ENCODE data around the gene OR2A12.

Gene OR2A12

DNA sequence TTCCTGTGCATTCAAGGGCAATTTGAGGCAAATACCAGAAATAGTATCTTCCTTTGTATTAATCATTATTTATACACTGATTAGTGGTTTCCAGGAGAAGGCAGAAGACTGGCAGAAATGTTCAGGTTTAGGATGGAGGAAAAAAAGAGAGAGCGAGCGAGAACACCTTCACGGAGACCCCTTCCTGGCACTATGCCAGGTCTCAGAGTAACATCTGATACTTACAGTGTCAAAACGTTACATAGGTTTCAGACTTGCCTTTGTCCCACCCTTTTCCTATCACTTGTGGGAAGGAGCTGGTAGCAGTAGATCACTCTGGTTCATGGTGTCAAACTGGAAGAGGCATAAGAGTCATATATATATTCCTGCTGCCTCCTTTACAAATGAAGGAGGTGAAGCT lies 652 bp downstream of the OR2A12 start:
- Histone ChIP-seq H3K4me1 (ENCODE audit: low read length) (no peaks in the 10 kb centered on the region), H3K9me2 (replicated peaks; ENCODE audit: insufficient read depth, low read length) (no peaks in the 10 kb centered on the region), H4K20me1 (ENCODE audit: insufficient read depth, low read length) (no peaks in the 10 kb centered on the region), H3K9me3 (replicated peaks; ENCODE audit: insufficient read depth, low read length) (no peaks in the 10 kb centered on the region), H3K4me3 (ENCODE audit: low read length) (no peak overlapping the region), H3F3A (ENCODE audit: insufficient read depth, low read length) (no peaks in the 10 kb centered on the region), H3K9ac (ENCODE audit: low read length) (no peak overlapping the region), H3K27me3 (replicated peaks; ENCODE audit: insufficient read depth, low read length) (no peaks in the 10 kb centered on the region), H3K4me2 (ENCODE audit: low read depth, low read length) (no peak overlapping the region), H3K79me2 (ENCODE audit: low read length) (no peaks in the 10 kb centered on the region), H2AFZ (ENCODE audit: low read length) (no peak overlapping the region), H3K27ac (ENCODE audit: low read length) (no peak overlapping the region), H3K36me3 (replicated peaks; ENCODE audit: insufficient read depth, low read length) (no peaks in the 10 kb centered on the region)
- DNase-seq: no peak
- no peak for TF ChIP-seq EZH2phosphoT487 (IDR thresholded peaks at IDR 0.05; ENCODE audit: low read length)
- TF ChIP-seq, protein P1, sequence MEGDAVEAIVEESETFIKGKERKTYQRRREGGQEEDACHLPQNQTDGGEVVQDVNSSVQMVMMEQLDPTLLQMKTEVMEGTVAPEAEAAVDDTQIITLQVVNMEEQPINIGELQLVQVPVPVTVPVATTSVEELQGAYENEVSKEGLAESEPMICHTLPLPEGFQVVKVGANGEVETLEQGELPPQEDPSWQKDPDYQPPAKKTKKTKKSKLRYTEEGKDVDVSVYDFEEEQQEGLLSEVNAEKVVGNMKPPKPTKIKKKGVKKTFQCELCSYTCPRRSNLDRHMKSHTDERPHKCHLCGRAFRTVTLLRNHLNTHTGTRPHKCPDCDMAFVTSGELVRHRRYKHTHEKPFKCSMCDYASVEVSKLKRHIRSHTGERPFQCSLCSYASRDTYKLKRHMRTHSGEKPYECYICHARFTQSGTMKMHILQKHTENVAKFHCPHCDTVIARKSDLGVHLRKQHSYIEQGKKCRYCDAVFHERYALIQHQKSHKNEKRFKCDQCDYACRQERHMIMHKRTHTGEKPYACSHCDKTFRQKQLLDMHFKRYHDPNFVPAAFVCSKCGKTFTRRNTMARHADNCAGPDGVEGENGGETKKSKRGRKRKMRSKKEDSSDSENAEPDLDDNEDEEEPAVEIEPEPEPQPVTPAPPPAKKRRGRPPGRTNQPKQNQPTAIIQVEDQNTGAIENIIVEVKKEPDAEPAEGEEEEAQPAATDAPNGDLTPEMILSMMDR (IDR thresholded peaks at IDR 0.05; ENCODE audit: low read length): no peak

DNA sequence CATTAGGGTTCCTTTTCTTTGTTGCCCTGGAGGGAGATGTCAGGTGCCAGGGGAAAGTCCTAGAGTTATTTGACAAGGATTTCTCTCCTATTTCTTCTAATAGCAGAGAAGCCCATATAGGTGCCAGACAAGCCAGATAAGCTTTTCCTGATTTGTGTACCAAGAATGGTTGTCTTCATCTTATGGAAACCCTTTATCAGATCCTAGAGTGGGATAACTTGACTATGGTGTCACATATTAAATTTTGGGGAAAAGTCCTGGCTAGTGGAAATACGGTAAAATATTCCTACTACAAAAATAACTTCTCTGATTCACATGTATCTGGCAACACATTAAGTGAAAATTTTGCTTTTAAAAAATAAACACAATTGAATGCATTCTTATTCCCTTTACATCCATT lies 1.2 kb downstream of the OR2A12 start:
- no peaks in the 10 kb centered on the region for H3K9me2 ChIP-seq (replicated peaks; ENCODE audit: insufficient read depth, low read length)
- H3K27ac ChIP-seq (ENCODE audit: low read length): no peak overlapping the region
- H3K4me1 ChIP-seq (ENCODE audit: low read length): no peaks in the 10 kb centered on the region
- no peaks in the 10 kb centered on the region for H3K9me3 ChIP-seq (replicated peaks; ENCODE audit: insufficient read depth, low read length)
- no peaks in the 10 kb centered on the region for H4K20me1 ChIP-seq (ENCODE audit: insufficient read depth, low read length)
- H3K27me3 ChIP-seq (replicated peaks; ENCODE audit: insufficient read depth, low read length): no peaks in the 10 kb centered on the region
- H3K4me2 ChIP-seq (ENCODE audit: low read depth, low read length): no peak overlapping the region
- no peak overlapping the region for H3K9ac ChIP-seq (ENCODE audit: low read length)
- H3K79me2 ChIP-seq (ENCODE audit: low read length): no peaks in the 10 kb centered on the region
- no peaks in the 10 kb centered on the region for H3K36me3 ChIP-seq (replicated peaks; ENCODE audit: insufficient read depth, low read length)
- TF ChIP-seq, protein P1 (IDR thresholded peaks at IDR 0.05; ENCODE audit: low read length): no peak
- no peak for TF ChIP-seq EZH2phosphoT487 (IDR thresholded peaks at IDR 0.05; ENCODE audit: low read length)
- no peak for TF ChIP-seq EZH2 (optimal IDR thresholded peaks at IDR 0.05; ENCODE audit: low read depth, low read length)
- no peak for DNase-seq
- H3F3A ChIP-seq (ENCODE audit: insufficient read depth, low read length): no peaks in the 10 kb centered on the region
- no peak overlapping the region for H2AFZ ChIP-seq (ENCODE audit: low read length)
- no peak overlapping the region for H3K4me3 ChIP-seq (ENCODE audit: low read length)

DNA sequence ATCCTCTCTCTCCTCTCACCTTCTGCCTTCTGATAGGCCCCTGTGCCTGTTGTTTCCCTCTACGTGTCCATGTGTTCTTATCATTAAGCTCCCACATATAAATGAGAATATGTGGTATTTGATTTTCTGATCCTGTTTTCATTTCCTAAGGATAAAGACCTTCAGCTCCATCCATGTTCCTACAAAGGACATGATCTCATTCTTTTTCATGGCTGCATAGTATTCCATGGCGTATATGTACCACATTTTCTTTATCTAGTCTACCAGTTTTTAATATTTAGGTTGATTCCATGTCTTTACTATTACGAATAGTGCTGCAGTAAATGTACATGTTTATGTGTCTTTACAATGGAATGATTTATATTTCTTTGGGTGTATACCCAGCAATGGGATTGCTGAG lies 4.6 kb downstream of the OR2A12 start:
- no peak for TF ChIP-seq EZH2 (optimal IDR thresholded peaks at IDR 0.05; ENCODE audit: low read depth, low read length)
- TF ChIP-seq, protein P1 (IDR thresholded peaks at IDR 0.05; ENCODE audit: low read length): no peak
- TF ChIP-seq EZH2phosphoT487 (IDR thresholded peaks at IDR 0.05; ENCODE audit: low read length): no peak
- H3K9ac ChIP-seq (ENCODE audit: low read length): no peak overlapping the region
- no peak overlapping the region for H2AFZ ChIP-seq (ENCODE audit: low read length)
- H3K4me1 ChIP-seq (ENCODE audit: low read length): no peaks in the 10 kb centered on the region
- H3K79me2 ChIP-seq (ENCODE audit: low read length): no peaks in the 10 kb centered on the region
- no peaks in the 10 kb centered on the region for H3F3A ChIP-seq (ENCODE audit: insufficient read depth, low read length)
- H3K27ac ChIP-seq (ENCODE audit: low read length): no peak overlapping the region
- no peak for DNase-seq
- H3K4me2 ChIP-seq (ENCODE audit: low read depth, low read length): no peak overlapping the region
- H3K9me3 ChIP-seq (replicated peaks; ENCODE audit: insufficient read depth, low read length): no peaks in the 10 kb centered on the region
- no peaks in the 10 kb centered on the region for H3K9me2 ChIP-seq (replicated peaks; ENCODE audit: insufficient read depth, low read length)
- no peak overlapping the region for H3K4me3 ChIP-seq (ENCODE audit: low read length)
- no peaks in the 10 kb centered on the region for H3K27me3 ChIP-seq (replicated peaks; ENCODE audit: insufficient read depth, low read length)
- H4K20me1 ChIP-seq (ENCODE audit: insufficient read depth, low read length): no peaks in the 10 kb centered on the region
- H3K36me3 ChIP-seq (replicated peaks; ENCODE audit: insufficient read depth, low read length): no peaks in the 10 kb centered on the region
